Ishikawa (cell line): ENCODE measurements around the gene CYP4A11.

Experiments used
- CEBPB ChIP-seq: IDR thresholded peaks from 2 replicates; pipeline ENCODE4 v1.6.1; 2012
- CREB1 ChIP-seq: IDR thresholded peaks from 2 replicates; pipeline ENCODE4 v1.6.1; 2012; ENCODE audit warnings: low read depth
- EGR1 ChIP-seq: IDR thresholded peaks from 2 replicates; pipeline ENCODE4 v1.6.1; 2012
- EP300 ChIP-seq: IDR thresholded peaks from 2 replicates; pipeline ENCODE4 v1.6.1; 2012; ENCODE audit warnings: borderline replicate concordance
- FOXM1 ChIP-seq: IDR thresholded peaks from 2 replicates; pipeline ENCODE4 v1.6.1; 2012; ENCODE audit warnings: low read depth, borderline replicate concordance
- NFIC ChIP-seq: IDR thresholded peaks from 2 replicates; pipeline ENCODE4 v1.6.1; 2012
- RAD21 ChIP-seq: IDR thresholded peaks from 2 replicates; pipeline ENCODE4 v1.6.1; 2012; ENCODE audit warnings: low read depth
- TAF1 ChIP-seq: IDR thresholded peaks from 2 replicates; pipeline ENCODE4 v1.6.1; 2012; ENCODE audit warnings: low read depth, mild to moderate bottlenecking
- TCF12 ChIP-seq: IDR thresholded peaks from 2 replicates; pipeline ENCODE4 v1.6.1; 2012; ENCODE audit warnings: low read depth
- TEAD4 ChIP-seq: IDR thresholded peaks from 2 replicates; pipeline ENCODE4 v1.6.1; 2012
- YY1 ChIP-seq: IDR thresholded peaks from 2 replicates; pipeline ENCODE4 v1.6.1; 2012; ENCODE audit warnings: low read depth
- ZBTB7A ChIP-seq: IDR thresholded peaks from 2 replicates; pipeline ENCODE4 v1.6.1; 2012; ENCODE audit warnings: low read depth
- TF ChIP-seq, protein P1 (sequence below): IDR thresholded peaks from 2 replicates; pipeline ENCODE4 v1.6.1; 2012
- TF ChIP-seq, protein P2 (sequence below): IDR thresholded peaks from 2 replicates; pipeline ENCODE4 v1.6.1; 2012
- TF ChIP-seq, protein P3 (sequence below): IDR thresholded peaks from 2 replicates; pipeline ENCODE4 v1.6.1; 2012; ENCODE audit warnings: low read depth, mild to moderate bottlenecking

CYP4A11 gene

DNA sequence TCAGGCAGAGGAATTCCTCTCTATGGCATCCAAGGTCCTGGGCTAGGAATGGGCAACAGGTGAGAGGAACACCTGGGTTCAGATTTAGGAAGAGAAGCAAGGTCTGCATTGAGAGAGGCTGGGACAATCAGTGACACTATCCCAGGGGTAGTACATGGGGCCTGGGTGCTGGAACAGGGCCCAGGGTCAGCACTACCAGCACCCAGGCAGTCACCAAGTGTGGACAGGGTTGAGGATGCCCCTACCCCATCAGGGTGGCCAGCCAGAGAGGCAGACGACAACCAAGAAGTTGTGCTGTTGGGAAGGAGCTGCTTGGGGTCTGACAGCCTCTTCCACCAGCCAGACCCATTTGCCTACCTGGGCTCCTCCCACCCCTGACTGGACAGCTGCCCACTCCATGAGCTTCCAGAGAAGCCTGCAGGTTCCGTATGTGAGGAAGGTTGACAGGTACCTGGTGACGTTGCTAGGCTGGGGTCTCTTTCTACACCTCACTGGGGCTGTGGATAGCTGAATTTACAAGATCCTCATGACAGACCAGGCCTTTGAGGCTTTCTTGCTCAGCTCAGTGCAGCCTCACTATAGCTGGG is 13.9 kb downstream of the CYP4A11 start:
- TF ChIP-seq TAF1: no peak
- no peak for TF ChIP-seq NFIC
- TF ChIP-seq, protein P1, sequence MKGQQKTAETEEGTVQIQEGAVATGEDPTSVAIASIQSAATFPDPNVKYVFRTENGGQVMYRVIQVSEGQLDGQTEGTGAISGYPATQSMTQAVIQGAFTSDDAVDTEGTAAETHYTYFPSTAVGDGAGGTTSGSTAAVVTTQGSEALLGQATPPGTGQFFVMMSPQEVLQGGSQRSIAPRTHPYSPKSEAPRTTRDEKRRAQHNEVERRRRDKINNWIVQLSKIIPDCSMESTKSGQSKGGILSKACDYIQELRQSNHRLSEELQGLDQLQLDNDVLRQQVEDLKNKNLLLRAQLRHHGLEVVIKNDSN: no peak
- TF ChIP-seq TCF12: no peak
- no peak for TF ChIP-seq YY1
- TF ChIP-seq, protein P2, sequence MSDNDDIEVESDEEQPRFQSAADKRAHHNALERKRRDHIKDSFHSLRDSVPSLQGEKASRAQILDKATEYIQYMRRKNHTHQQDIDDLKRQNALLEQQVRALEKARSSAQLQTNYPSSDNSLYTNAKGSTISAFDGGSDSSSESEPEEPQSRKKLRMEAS: no peak
- no peak for TF ChIP-seq CEBPB
- no peak for TF ChIP-seq CREB1
- TF ChIP-seq EGR1: no peak
- no peak for TF ChIP-seq TEAD4
- TF ChIP-seq EP300: no peak
- TF ChIP-seq, protein P3, sequence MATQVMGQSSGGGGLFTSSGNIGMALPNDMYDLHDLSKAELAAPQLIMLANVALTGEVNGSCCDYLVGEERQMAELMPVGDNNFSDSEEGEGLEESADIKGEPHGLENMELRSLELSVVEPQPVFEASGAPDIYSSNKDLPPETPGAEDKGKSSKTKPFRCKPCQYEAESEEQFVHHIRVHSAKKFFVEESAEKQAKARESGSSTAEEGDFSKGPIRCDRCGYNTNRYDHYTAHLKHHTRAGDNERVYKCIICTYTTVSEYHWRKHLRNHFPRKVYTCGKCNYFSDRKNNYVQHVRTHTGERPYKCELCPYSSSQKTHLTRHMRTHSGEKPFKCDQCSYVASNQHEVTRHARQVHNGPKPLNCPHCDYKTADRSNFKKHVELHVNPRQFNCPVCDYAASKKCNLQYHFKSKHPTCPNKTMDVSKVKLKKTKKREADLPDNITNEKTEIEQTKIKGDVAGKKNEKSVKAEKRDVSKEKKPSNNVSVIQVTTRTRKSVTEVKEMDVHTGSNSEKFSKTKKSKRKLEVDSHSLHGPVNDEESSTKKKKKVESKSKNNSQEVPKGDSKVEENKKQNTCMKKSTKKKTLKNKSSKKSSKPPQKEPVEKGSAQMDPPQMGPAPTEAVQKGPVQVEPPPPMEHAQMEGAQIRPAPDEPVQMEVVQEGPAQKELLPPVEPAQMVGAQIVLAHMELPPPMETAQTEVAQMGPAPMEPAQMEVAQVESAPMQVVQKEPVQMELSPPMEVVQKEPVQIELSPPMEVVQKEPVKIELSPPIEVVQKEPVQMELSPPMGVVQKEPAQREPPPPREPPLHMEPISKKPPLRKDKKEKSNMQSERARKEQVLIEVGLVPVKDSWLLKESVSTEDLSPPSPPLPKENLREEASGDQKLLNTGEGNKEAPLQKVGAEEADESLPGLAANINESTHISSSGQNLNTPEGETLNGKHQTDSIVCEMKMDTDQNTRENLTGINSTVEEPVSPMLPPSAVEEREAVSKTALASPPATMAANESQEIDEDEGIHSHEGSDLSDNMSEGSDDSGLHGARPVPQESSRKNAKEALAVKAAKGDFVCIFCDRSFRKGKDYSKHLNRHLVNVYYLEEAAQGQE: no peak
- TF ChIP-seq FOXM1: no peak
- TF ChIP-seq ZBTB7A: no peak
- no peak for TF ChIP-seq RAD21

DNA sequence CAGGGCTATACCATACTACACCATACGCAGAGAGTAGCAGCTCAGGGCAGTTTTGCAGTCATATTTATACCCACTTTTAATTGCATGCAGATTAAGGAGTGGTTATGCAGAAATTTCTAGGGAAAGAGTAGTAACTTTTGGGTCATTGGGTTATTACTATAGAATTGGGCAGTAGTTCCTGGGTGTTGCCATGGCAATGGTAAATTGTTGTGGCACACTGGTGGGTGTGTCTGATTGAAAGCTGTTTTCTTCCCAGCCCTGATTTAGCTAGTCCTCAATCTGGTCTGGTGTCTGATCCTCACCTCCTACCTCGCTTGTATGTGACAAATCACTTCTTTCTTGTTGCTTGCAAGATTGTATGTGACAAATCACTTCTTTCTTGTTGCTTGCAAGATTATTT is 30.5 kb downstream of the CYP4A11 start:
- TF ChIP-seq EGR1: no peak
- no peak for TF ChIP-seq CREB1
- TF ChIP-seq, protein P1: no peak
- no peak for TF ChIP-seq TEAD4
- TF ChIP-seq NFIC: no peak
- TF ChIP-seq YY1: no peak
- no peak for TF ChIP-seq EP300
- no peak for TF ChIP-seq ZBTB7A
- TF ChIP-seq RAD21: no peak

DNA sequence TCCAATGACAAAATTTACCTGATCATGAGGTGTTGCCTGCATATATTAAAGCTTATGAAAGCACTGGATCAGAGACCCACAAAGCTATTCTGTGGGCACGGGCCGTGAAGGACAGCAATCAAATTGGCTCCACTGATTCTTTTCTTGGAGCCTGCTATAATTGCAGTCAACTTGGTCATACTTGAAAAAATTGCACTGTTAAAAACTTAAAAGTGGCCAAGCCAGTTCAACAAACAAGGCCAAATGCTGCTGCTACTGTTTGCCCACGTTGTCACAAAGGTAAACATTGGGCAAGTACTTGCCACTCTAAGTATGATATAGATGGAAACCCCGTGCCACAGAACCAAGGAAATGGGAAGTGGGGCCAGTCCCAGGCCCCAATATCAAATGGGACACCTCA is 37.8 kb downstream of the CYP4A11 start:
- TF ChIP-seq TEAD4: no peak
- TF ChIP-seq, protein P2: no peak

DNA sequence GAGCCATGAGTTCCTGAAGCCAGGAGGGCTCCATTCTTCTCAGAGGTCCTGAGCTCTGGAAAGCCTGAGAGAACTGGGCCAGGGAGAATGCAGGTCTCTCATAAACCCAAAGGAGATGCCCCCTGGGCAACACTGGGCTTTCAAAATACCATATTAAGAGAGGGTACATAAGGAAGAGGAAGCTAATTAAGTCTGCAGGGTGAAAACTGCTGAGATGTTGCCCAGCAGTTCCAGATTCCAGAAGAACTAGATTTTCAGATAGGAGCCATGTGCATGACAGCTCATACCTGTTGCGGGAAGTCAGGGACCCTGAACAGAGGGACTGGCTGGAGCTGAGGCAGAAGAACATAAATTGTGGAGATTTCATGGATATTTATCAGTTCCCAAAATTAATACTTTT is 40.9 kb downstream of the CYP4A11 start:
- TF ChIP-seq RAD21 (no peak), TCF12 (no peak), NFIC (no peak), EP300 (no peak), TEAD4 (no peak), ZBTB7A (no peak), FOXM1 (no peak), CEBPB (no peak), EGR1 (no peak), TAF1 (no peak), YY1 (no peak), CREB1 (no peak)
- TF ChIP-seq, protein P3: no peak
- TF ChIP-seq, protein P1: no peak
- TF ChIP-seq, protein P2: no peak
